ENCODE results near the gene GIMAP4. TPM values are rescaled to one million over a fixed set of nuclear protein-coding genes. Genes with fewer than 3 reads are reported as not detected.

Gene GIMAP4
- total and polyA plus RNA-seq, 9 of the 15 experiments (the other 6 are each of a cell fraction or from before 2014, with no cell fraction given): 0.42 TPM; not detected in 8

GRCh38 chr7:150524018-150524417, 43.2 kb upstream of the GIMAP4 start (continued):
- TF ChIP-seq LCOR (CRISPR knock-in tag; IDR thresholded peaks at IDR 0.05): no peak
- TF ChIP-seq FOS (IDR thresholded peaks at IDR 0.05; ENCODE audit: extremely low read depth, insufficient read length): no peak
- TF ChIP-seq ZNF766 (CRISPR knock-in tag; conservative IDR thresholded peaks at IDR 0.05): no peak
- no peak for TF ChIP-seq ZNF143 (CRISPR knock-in tag; IDR thresholded peaks at IDR 0.05)

- Histone ChIP-seq H3K27ac (ENCODE audit: extremely low read depth, low read depth, low read length) (no peak overlapping the region), H4K20me1 (replicated peaks; ENCODE audit: control insufficient read depth, insufficient read depth, low read length) (no peaks in the 10 kb centered on the region), H3K4me2 (ENCODE audit: insufficient read depth, low read length) (no peak overlapping the region), H3K79me2 (ENCODE audit: control insufficient read depth, insufficient read depth, low read length) (no peaks in the 10 kb centered on the region), H3K27me3 (ENCODE audit: control insufficient read depth in 2 of 2, insufficient read depth in 2 of 2, low read length in 2 of 2) (0 out of 5 replicates have a peak, but pooled peaks cover 0 to 5% of the 10 kb centered on the region in 2 experiments), H3K4me1 (replicated peaks in 1 of 2; ENCODE audit: control insufficient read depth in 2 of 2, insufficient read depth in 2 of 2, low read length in 2 of 2) (no peaks in the 10 kb centered on the region), H3K9me1 (ENCODE audit: control insufficient read depth, insufficient read depth, low read length) (no peaks in the 10 kb centered on the region), H3K9ac (ENCODE audit: insufficient read depth in 1 of 2, low read depth in 2 of 2, low read length in 2 of 2) (no peak overlapping the region), H3K9me3 (replicated peaks; ENCODE audit: control insufficient read depth, insufficient read depth, low read depth, low read length) (no peaks in the 10 kb centered on the region), H2AFZ (ENCODE audit: low read depth, low read length) (no peak overlapping the region), H3K4me3 (no peak overlapping the region), H3K36me3 (ENCODE audit: control insufficient read depth, insufficient read depth, low read length) (no peaks in the 10 kb centered on the region)
- no TSS peak for BruUV-seq (replicated peaks)
- in situ Hi-C loops (cut with MboI): no loop called here
- no peak for DNase-seq (ENCODE audit: extremely low read depth in 1 of 4, low spot score in 3 of 4)
- intact Hi-C loops (cut with micrococcal nuclease): no loop called here
- no peak for FAIRE-seq
- POLR2A ChIA-PET: no interaction called here
- WGBS (ENCODE audit: insufficient coverage, low coverage, missing lambda C conversion rate): 0% methylated on average over 1 of the region's 1 CpG
- ATAC-seq: no peak
- CTCF ChIA-PET (ENCODE audit: low intra/inter-chr PET ratio): no interaction called here
- no peak for TF ChIP-seq ZNF184 (CRISPR knock-in tag; IDR thresholded peaks at IDR 0.05)
- no peak for TF ChIP-seq USF2 (CRISPR knock-in tag; IDR thresholded peaks at IDR 0.05)
- no peak for TF ChIP-seq CHD4 (IDR thresholded peaks at IDR 0.05; ENCODE audit: insufficient read depth, insufficient replicate concordance, low read depth, low read length, poor library complexity, severe bottlenecking)
- no peak for TF ChIP-seq ATF7 (IDR thresholded peaks at IDR 0.05)
- TF ChIP-seq SAFB (IDR thresholded peaks at IDR 0.05; ENCODE audit: borderline replicate concordance, low read depth, low read length): no peak
- no peak for TF ChIP-seq POLR2AphosphoS2 (IDR thresholded peaks at IDR 0.05; ENCODE audit: low read length)
- no peak for TF ChIP-seq SOX6 (IDR thresholded peaks at IDR 0.05)
- no peak for TF ChIP-seq CEBPG (CRISPR knock-in tag; IDR thresholded peaks at IDR 0.05)
- no peak for TF ChIP-seq CEBPG (tag; conservative IDR thresholded peaks at IDR 0.05 in 1 of 2, IDR thresholded peaks at IDR 0.05 in 1 of 2)
- TF ChIP-seq HNRNPLL (IDR thresholded peaks at IDR 0.05; ENCODE audit: low read depth, low read length, poor library complexity, severe bottlenecking): no peak
- TF ChIP-seq ZBTB2 (IDR thresholded peaks at IDR 0.05): no peak
- no peak for TF ChIP-seq FOXP4 (CRISPR knock-in tag; IDR thresholded peaks at IDR 0.05; ENCODE audit: borderline replicate concordance)
- no peak for TF ChIP-seq NR3C1 (CRISPR knock-in tag; IDR thresholded peaks at IDR 0.05)
- no peak for TF ChIP-seq PHF21A (IDR thresholded peaks at IDR 0.05; ENCODE audit: borderline replicate concordance, low read depth)
- no peak for TF ChIP-seq NCOA4 (IDR thresholded peaks at IDR 0.05; ENCODE audit: partially characterized antibody)
Observed at GRCh38 chr7:150531704-150532103, 35.5 kb upstream of the GIMAP4 start.

All from K562 (cell line).